Neuronal stem cell (in vitro differentiated cells): ENCODE data around the gene LILRA1.
"Not testable (repeated sequence)": the region's sequence is repeated elsewhere in the genome, so short reads cannot be mapped to it uniquely, and the experiment has no call there.

Experiments used
- DNase-seq: peaks from one replicate; pipeline ENCODE4 v3.0.0-alpha.2; 2013; ENCODE audit warnings: low spot score
- H2AFZ ChIP-seq: one replicate; pipeline ENCODE4 v1.6.1; 2013; ENCODE audit warnings: mild to moderate bottlenecking, low read length, inconsistent platforms
- H2AK5ac ChIP-seq: 2 replicates; pipeline ENCODE4 v1.6.1; 2013; ENCODE audit warnings: low read depth, mild to moderate bottlenecking, inconsistent platforms, low read length, moderate library complexity, mixed read lengths
- H2BK120ac ChIP-seq: 2 replicates; pipeline ENCODE4 v1.6.1; 2013; ENCODE audit warnings: low read depth, mild to moderate bottlenecking, inconsistent platforms, low read length, moderate library complexity, mixed read lengths
- H2BK12ac ChIP-seq: one replicate; pipeline ENCODE4 v1.6.1; 2013; ENCODE audit warnings: low read length, inconsistent platforms
- H2BK15ac ChIP-seq: 2 replicates; pipeline ENCODE4 v1.6.1; 2013; ENCODE audit warnings: mild to moderate bottlenecking, low read length, inconsistent platforms, mixed read lengths
- H2BK5ac ChIP-seq: one replicate; pipeline ENCODE4 v1.6.1; 2013; ENCODE audit warnings: inconsistent platforms, mild to moderate bottlenecking, low read length, moderate library complexity
- H3K14ac ChIP-seq: one replicate; pipeline ENCODE4 v1.6.1; 2013; ENCODE audit warnings: low read length, inconsistent platforms
- H3K18ac ChIP-seq: 2 replicates; pipeline ENCODE4 v1.6.1; 2013; ENCODE audit warnings: low read length, inconsistent platforms
- H3K23ac ChIP-seq: 2 replicates; pipeline ENCODE4 v1.6.1; 2013; ENCODE audit warnings: low read depth, mild to moderate bottlenecking, mixed read lengths, low read length, inconsistent platforms; ENCODE audit not compliant: poor library complexity
- H3K27ac ChIP-seq: replicated peaks from 3 replicates; pipeline ENCODE4 v1.5.1; 2013; ENCODE audit warnings: low read length, inconsistent platforms
- H3K27me3 ChIP-seq, 3 experiments: 2 replicates each; pipeline ENCODE4 v1.6.1; 2013; ENCODE audit warnings: low read length in 3 of 3, mild to moderate bottlenecking in 2 of 3, inconsistent platforms in 1 of 3, low read depth in 1 of 3, mixed read lengths in 1 of 3, moderate library complexity in 1 of 3; ENCODE audit not compliant: control insufficient read depth in 3 of 3, insufficient read depth in 3 of 3
- H3K36me3 ChIP-seq, 2 donors: replicated peaks in 1 of 2; 2 replicates each; pipeline ENCODE4 v1.6.1; 2013; ENCODE audit warnings: low read length in 2 of 2; ENCODE audit not compliant: control insufficient read depth in 2 of 2, insufficient read depth in 2 of 2
- H3K4ac ChIP-seq: 2 replicates; pipeline ENCODE4 v1.6.1; 2013; ENCODE audit warnings: inconsistent platforms, mild to moderate bottlenecking, low read length, moderate library complexity
- H3K4me1 ChIP-seq, 2 donors: 1 replicate in 1 of 2; 2 replicates in 1 of 2; pipeline ENCODE4 v1.6.1; 2013; ENCODE audit warnings: low read length in 2 of 2, low read depth in 1 of 2; ENCODE audit not compliant: control insufficient read depth in 2 of 2, insufficient read depth in 1 of 2
- H3K4me2 ChIP-seq: one replicate; pipeline ENCODE4 v1.6.1; 2013; ENCODE audit warnings: mild to moderate bottlenecking, low read length, inconsistent platforms; ENCODE audit not compliant: insufficient read depth, poor library complexity, severe bottlenecking
- H3K4me3 ChIP-seq, 2 donors: 2 replicates each; pipeline ENCODE4 v1.5.1; 2013; ENCODE audit warnings: low read length in 2 of 2, mild to moderate bottlenecking in 2 of 2, inconsistent platforms in 1 of 2, moderate library complexity in 1 of 2
- H3K79me1 ChIP-seq: one replicate; pipeline ENCODE4 v1.6.1; 2013; ENCODE audit warnings: low read depth, mild to moderate bottlenecking, inconsistent platforms, low read length, moderate library complexity
- H3K9ac ChIP-seq: one replicate; pipeline ENCODE4 v1.6.1; 2013; ENCODE audit warnings: mild to moderate bottlenecking, low read depth, low read length, inconsistent platforms; ENCODE audit not compliant: poor library complexity
- H3K9me3 ChIP-seq, 2 donors: replicated peaks in 1 of 2; 2 replicates each; pipeline versions ENCODE3 to v1.6.1; 2013; ENCODE audit warnings: low read length in 2 of 2, mild to moderate bottlenecking in 2 of 2, inconsistent platforms in 1 of 2, low read depth in 1 of 2, mixed read lengths in 1 of 2, moderate library complexity in 1 of 2; ENCODE audit not compliant: control insufficient read depth in 2 of 2, insufficient read depth in 1 of 2
- H4K8ac ChIP-seq: one replicate; pipeline ENCODE4 v1.6.1; 2013; ENCODE audit warnings: low read depth, mild to moderate bottlenecking, inconsistent platforms, low read length, moderate library complexity
- H4K91ac ChIP-seq: one replicate; pipeline ENCODE4 v1.6.1; 2013; ENCODE audit warnings: low read length, low read depth, mild to moderate bottlenecking, inconsistent platforms; ENCODE audit not compliant: poor library complexity
- WGBS, 2 donors: extraction: QIAGEN DNeasy Blood & Tissue Kit; methylation state at CpG; one replicate each; pipeline ENCODE4 v1.1.7; 2013; ENCODE audit warnings: missing lambda C conversion rate in 2 of 2, mixed read lengths in 1 of 2; ENCODE audit not compliant: insufficient read length in 2 of 2, insufficient replicate concordance in 1 of 2; ENCODE audit errors: extremely low coverage in 2 of 2; 5-methylcytosine and 5-hydroxymethylcytosine counted together

The LILRA1 gene

DNA sequence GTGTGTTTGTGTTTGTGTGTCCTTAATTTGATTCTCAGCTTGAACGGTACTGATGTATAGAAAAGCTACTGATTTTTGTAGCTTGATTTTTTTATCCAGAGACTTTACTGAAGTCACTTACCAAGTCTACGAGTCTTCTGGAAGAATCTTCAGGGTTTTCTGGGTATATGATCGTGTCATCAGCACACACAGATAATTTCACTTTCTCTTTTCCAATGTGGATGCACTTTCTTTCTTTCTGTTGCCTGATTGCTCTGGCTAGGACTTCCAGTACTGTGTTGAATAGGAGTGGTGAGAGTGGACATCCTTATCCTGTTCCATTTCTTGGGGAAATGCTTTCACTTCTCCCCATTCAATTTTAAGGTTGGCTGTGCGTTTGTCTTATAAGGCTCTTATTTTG, 29.0 kb downstream of the LILRA1 start:
- no peak overlapping the region for H4K8ac ChIP-seq
- no CpG with 5 or more reads among the region's 4 CpGs for WGBS, 2 donors

DNA sequence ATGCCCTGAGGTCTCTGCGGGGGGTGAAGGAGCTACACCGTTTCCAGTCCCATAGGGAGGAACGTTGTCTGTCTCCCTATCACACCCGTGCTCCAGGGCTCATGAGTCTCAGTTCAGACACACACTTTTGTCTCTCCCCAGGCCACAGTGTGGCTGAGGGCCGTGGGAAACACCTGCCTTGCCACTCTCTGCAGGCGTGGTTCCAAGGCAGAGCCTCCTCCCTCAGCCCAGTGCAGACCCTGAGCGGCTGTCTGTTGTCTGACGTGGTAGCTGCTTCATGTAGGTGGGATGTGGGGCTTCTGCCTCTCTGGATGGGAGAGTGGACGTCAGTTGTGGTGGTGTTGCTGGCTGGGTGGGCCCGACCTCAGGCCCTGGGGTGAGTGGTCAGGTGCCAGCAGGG, 30.8 kb downstream of the LILRA1 start:
- not testable (repeated sequence) for H2BK15ac ChIP-seq, H3K4me1 ChIP-seq, DNase-seq, H4K91ac ChIP-seq, H3K9me3 ChIP-seq, H3K23ac ChIP-seq, H3K27me3 ChIP-seq, H3K4me2 ChIP-seq, H3K18ac ChIP-seq, H2AFZ ChIP-seq, H3K9ac ChIP-seq, H3K4ac ChIP-seq, H3K27ac ChIP-seq, H3K14ac ChIP-seq, H2AK5ac ChIP-seq, H2BK5ac ChIP-seq, H3K4me3 ChIP-seq, H3K79me1 ChIP-seq, H2BK12ac ChIP-seq, H4K8ac ChIP-seq, H3K36me3 ChIP-seq, H2BK120ac ChIP-seq
- WGBS, 2 donors = no CpG with 5 or more reads among the region's 10 CpGs

More for the DNA sequence above, 29.0 kb downstream of the LILRA1 start:
- H3K9me3 ChIP-seq = peaks cover 0 to 6% of the 10 kb centered on the region in 2 donors
- H3K18ac ChIP-seq = no peak overlapping the region
- H3K27ac ChIP-seq = no peak overlapping the region
- H3K4me3 ChIP-seq = no peak overlapping the region
- no peak overlapping the region for H2AK5ac ChIP-seq
- H3K4me2 ChIP-seq = no peak overlapping the region
- no peaks in the 10 kb centered on the region for H3K79me1 ChIP-seq
- H3K36me3 ChIP-seq = no peaks in the 10 kb centered on the region
- no peak overlapping the region for H3K23ac ChIP-seq
- DNase-seq = no peak
- H2AFZ ChIP-seq = no peak overlapping the region
- H2BK5ac ChIP-seq = no peak overlapping the region
- H2BK12ac ChIP-seq = no peak overlapping the region
- H2BK15ac ChIP-seq = no peak overlapping the region
- H2BK120ac ChIP-seq = no peak overlapping the region
- no peak overlapping the region for H4K91ac ChIP-seq
- H3K14ac ChIP-seq = no peak overlapping the region
- no peak overlapping the region for H3K4ac ChIP-seq
- peaks cover 0 to 2% (median 0%) of the 10 kb centered on the region in 3 experiments for H3K27me3 ChIP-seq
- no peak overlapping the region for H3K9ac ChIP-seq
- no peaks in the 10 kb centered on the region for H3K4me1 ChIP-seq

DNA sequence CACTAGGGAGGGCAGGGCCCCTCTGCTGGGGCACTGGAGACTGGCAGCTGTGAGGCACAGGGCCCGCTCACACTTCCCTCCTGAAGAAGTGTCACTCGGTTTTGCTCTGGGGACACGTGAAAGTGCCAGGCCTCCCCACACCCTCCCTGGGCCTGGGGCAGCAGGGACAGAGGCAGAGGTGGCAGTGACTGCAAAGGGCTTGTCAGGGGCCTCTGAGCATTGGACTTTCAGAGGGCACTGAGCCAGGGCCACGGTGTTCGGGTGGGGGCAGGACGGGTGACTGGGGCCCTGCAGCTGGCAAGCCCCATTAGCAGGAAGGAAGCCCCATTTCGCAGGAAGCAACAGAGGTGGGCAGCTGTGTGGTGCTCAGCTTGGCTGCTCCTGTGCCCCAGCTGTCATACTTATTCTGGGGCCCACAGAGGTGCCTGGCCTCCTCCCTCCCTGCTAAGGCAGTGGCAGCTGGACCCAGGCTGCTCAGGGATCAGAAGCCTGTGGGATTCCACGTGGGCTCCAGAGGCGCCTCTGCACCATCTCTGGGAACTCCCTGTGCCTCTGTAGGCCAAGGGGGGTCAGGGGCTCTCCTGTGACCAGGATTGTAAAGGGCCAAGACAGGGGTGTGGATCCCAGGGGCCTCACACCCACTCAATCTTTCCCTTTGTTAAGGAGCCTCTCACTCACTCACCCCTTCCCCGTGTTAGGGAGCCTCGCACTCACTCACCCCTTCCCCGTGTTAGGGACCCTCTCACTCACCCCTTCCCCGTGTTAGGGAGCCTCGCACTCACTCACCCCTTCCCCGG, 31.7 kb downstream of the LILRA1 start:
- H2BK5ac ChIP-seq, H3K18ac ChIP-seq, H3K23ac ChIP-seq, H2BK15ac ChIP-seq, DNase-seq, H3K4me3 ChIP-seq, H2AFZ ChIP-seq, H3K36me3 ChIP-seq, H3K27ac ChIP-seq, H3K14ac ChIP-seq, H3K9ac ChIP-seq, H2BK12ac ChIP-seq, H4K91ac ChIP-seq, H3K4ac ChIP-seq, H2AK5ac ChIP-seq, H3K4me2 ChIP-seq, H3K27me3 ChIP-seq, H3K79me1 ChIP-seq, H4K8ac ChIP-seq, H3K4me1 ChIP-seq, H2BK120ac ChIP-seq: not testable (repeated sequence)
- peaks cover 0 to 14% of the 10 kb centered on the region in 2 donors for H3K9me3 ChIP-seq
- no CpG with 5 or more reads among the region's 15 CpGs for WGBS, 2 donors

DNA sequence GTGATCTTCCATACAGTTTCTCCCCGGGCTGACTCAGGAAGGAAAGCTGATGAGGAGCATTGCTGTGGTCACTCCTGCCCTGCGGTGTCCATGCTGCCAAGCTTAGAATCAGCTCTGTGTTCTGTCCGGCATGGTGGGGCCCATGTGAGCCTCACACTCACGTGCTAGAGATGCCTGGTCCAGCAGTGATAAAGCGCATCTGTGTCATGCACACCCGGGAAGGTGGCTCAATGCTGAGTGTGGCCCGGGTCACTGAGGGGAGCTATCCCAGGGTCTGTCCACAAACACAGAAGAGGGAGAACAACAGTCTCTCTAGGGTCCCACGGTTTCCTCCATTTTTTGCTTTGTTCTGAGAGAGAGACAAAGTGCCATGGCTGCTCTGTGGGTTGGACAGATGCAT, 33.3 kb downstream of the LILRA1 start:
- Histone ChIP-seq H2BK12ac (no peak overlapping the region), H4K8ac (no peak overlapping the region), H3K79me1 (no peaks in the 10 kb centered on the region), H2AFZ (no peak overlapping the region), H3K4me3 (no peak overlapping the region), H3K18ac (no peak overlapping the region), H3K9me3 (peaks cover 0 to 19% of the 10 kb centered on the region in 2 donors), H3K4me1 (no peaks in the 10 kb centered on the region), H3K36me3 (no peaks in the 10 kb centered on the region), H3K4ac (no peak overlapping the region), H2BK5ac (no peak overlapping the region), H3K9ac (no peak overlapping the region), H3K27ac (no peak overlapping the region), H2BK15ac (no peak overlapping the region), H2AK5ac (no peak overlapping the region), H3K4me2 (no peak overlapping the region), H3K14ac (no peak overlapping the region), H3K27me3 (peaks cover 0 to 6% (median 2%) of the 10 kb centered on the region in 3 experiments), H2BK120ac (no peak overlapping the region), H3K23ac (no peak overlapping the region), H4K91ac (no peak overlapping the region)
- DNase-seq = no peak
- WGBS, 2 donors = no CpG with 5 or more reads among the region's 8 CpGs
